GM18870 (cell line): ENCODE results near the gene FZD2.
"Not testable (repeated sequence)": the region's sequence is repeated elsewhere in the genome, so short reads cannot be mapped to it uniquely, and the experiment has no call there.

Source experiments
- ATAC-seq: cut with Tn5 transposase; IDR thresholded peaks from one replicate; pipeline ENCODE4 v1.9.1; 2021; ENCODE audit warnings: moderate library complexity; ENCODE audit not compliant: unreplicated experiment

Gene FZD2

DNA sequence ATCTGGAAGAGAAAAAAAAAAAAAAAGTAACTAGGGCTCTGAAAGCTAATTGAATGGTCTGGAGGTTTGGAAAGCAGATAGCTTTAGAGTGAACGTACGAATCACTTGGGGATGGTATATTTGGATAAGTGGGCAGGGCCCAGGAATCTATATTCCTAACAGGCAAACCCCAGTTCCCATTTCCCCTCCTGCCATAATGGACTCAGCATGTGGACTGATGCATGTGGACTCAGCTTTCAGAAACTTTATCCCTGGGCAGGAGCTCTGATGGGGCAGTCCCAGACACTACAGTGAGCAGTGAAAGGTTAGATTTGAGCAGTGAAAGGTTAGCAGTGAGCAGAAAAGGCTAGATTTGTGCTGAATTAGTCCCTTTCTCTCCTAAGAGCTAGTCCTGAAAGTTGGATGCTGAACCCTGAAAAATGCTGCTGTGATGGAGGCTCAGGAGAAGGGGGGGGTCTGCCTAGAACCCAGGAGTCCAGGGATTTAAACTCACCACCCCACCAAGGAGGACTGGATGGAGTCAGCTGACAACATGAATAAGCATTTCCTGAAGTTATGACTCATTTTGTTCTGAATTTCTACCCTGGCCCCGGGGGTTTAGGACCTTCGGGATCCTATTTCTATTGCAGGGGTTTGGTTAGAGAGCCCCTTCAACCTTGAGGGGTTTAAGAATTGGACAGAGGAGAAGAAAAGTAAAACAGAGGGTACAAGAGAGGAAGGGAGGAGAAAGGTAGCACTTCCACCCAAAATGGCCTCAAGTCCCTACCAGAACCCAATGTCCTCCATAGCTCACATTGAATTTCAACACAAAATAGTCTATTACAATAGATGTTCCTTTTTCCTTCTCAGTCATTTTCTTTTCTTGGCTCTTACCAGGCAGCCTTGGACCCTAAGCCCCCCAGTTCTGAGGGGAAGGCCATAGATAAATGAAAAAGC is 10.3 kb upstream of the FZD2 start:
- no peak for ATAC-seq

DNA sequence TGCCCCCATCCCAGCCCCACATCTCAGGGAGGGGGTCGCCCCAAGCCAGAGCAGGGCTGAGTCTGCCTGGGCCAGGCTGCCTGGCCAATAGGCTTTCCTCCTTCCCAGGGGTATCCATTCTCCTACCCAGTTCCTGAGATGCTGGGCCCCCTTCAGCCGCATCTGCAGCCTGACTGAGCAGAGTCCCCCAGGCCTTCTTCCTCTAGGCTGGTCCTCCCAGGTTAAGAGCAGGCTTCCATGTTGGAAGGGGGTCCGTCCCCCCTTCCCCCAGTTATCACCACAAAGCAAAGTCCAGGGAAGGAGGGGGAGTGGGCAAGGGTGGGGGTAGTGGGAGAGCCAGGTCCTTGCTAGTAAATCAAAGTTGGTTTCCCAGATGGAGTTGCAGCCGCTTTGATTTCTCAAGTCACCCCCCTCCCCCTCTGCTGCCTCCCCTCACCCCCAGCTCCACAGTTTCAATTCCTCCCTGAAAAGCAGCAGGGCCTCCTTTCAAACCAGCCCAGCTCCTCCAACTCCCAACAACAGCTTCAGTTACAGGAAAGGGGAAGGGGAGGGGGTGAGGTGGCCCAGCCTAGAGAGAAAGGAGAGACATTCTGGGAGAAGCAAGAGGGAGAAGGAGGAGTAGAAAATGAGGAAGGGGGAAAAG is 9.5 kb upstream of the FZD2 start:
- ATAC-seq: no peak

DNA sequence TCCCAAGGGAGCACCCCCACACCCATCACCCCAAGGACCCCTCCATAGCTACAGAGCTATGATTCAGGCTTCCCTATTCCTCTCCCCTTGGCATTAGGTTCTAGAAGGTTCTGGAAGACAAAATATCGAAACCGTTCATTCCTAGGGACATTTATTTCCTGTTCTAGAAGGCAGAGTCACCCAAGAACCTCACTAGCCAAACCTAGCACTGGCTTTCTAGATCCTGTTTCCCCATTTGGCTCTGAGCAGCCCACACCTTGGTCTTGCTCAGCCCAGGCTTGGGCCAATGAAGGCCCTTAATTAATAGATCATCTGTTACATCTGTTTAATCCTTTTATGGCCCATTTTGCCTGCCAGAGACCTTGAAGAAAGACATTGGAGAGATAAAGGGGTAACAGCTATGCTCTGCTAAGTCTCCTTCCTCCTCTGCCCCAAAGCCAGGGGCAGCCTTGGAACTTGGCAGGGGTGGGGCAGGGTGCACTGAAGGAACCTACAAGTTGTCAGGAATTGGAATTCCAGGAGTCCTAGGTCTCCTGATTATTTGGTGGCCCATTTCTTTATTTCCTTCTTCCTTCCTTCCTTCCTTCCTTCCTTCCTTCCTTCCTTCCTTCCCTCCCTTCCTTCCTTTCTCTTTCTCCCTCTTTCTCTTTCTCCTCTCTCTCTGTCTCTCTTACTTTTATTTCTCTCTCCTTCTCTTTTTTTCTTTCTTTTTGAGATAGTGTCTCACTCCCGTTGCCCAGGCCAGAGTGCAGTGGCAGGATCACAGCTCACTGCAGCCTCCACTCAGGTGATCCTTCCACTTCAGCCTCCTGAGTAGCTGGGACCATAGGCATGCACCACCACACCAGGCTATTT is 8.7 kb upstream of the FZD2 start:
- ATAC-seq: no peak

DNA sequence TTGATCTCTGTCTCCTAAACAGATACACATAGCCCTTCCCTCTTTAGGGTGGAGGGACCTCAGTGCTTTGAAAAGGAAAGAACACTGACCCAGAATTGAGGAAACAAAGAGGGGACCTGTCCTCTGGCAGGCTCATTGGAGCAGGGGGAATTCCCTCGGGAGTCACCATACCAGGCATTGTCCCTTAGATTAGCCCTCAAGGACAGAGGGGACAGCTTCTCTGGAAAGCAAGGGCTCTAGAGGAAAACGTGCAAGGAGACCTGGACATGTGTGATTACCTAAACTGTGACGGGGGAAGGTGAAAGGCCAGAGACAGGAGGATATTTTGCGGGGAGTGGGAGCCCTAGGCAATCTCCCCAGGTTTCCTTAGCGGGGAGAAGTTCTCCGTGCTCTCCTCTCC is 7.6 kb upstream of the FZD2 start:
- ATAC-seq: no peak

DNA sequence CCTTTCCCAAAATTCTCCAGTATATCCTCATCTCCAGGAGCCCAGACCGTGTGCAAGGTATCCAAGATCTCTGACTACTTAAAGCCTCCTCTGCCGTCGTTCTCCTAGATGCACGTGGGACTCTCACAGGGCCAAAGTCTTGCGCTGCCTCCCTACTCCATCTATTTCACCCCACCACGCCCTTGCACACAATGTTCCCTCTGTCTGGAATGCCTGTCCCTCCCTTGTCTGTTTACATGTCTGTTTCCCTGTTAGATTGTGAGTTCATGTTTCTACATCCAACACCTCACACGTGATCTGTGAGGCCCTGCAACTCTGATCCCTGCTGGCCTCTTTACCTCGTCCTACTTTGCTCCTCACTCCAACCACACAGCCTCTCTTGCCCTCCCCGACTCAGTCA is 4.9 kb upstream of the FZD2 start:
- ATAC-seq: no peak

DNA sequence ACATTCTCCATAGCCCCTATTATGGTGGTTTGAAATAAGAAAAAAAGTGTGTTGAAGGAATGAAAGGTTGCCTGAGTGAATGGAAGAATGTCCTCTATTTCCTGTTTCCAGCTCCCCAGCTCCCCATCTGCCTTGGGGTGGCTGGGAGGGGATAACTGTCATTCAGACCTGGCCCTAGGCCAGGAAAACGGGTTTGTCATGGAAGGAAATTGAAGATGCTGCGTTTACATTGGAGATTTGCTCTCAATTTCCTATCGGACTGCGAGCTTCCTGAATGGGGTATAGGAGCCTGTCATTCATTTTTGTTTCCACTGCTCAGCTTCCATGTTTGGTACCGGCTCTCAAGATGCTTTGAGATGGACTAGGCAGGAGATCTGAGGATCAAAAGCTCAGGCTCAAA is 2.2 kb upstream of the FZD2 start:
- ATAC-seq: no peak

DNA sequence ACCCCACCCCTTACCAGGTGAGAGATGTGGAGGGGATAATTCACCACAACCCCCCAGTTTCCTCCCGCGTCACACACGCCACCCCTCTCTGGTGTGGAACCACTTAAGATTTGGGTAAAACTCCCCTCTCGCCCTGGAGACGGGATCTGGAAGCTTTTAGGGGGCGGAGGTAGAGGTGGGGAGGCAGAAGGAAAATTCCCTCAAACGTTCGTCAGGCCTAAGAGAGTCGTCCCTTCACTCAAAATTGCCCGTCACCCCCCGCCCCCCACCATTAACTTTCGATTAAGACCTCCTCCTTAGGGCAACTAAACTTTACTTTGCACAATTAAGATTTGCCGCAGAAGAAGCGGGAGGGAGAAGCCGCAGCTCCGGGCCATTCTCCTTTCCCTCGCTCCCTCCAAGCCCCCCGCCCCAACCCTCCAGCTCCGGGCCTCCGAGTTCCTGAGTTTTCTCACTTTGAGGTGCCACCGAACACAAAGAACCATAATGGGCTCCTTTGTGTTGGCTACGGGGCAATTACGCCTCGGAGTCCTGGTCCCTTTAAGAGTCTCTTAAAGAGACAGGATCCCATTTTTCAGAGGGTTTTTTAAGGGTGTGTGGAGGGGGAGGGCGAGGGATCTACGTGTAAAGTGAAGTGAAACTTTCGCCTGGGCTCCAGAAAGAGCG is 985 bp upstream of the FZD2 start:
- ATAC-seq: no peak

DNA sequence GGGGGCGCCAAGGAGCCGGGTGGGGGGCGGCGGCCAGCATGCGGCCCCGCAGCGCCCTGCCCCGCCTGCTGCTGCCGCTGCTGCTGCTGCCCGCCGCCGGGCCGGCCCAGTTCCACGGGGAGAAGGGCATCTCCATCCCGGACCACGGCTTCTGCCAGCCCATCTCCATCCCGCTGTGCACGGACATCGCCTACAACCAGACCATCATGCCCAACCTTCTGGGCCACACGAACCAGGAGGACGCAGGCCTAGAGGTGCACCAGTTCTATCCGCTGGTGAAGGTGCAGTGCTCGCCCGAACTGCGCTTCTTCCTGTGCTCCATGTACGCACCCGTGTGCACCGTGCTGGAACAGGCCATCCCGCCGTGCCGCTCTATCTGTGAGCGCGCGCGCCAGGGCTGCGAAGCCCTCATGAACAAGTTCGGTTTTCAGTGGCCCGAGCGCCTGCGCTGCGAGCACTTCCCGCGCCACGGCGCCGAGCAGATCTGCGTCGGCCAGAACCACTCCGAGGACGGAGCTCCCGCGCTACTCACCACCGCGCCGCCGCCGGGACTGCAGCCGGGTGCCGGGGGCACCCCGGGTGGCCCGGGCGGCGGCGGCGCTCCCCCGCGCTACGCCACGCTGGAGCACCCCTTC is 484 bp downstream of the FZD2 start:
- no peak for ATAC-seq

DNA sequence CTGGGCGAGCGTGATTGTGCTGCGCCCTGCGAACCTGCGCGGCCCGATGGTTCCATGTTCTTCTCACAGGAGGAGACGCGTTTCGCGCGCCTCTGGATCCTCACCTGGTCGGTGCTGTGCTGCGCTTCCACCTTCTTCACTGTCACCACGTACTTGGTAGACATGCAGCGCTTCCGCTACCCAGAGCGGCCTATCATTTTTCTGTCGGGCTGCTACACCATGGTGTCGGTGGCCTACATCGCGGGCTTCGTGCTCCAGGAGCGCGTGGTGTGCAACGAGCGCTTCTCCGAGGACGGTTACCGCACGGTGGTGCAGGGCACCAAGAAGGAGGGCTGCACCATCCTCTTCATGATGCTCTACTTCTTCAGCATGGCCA is 1.0 kb downstream of the FZD2 start:
- no peak for ATAC-seq

DNA sequence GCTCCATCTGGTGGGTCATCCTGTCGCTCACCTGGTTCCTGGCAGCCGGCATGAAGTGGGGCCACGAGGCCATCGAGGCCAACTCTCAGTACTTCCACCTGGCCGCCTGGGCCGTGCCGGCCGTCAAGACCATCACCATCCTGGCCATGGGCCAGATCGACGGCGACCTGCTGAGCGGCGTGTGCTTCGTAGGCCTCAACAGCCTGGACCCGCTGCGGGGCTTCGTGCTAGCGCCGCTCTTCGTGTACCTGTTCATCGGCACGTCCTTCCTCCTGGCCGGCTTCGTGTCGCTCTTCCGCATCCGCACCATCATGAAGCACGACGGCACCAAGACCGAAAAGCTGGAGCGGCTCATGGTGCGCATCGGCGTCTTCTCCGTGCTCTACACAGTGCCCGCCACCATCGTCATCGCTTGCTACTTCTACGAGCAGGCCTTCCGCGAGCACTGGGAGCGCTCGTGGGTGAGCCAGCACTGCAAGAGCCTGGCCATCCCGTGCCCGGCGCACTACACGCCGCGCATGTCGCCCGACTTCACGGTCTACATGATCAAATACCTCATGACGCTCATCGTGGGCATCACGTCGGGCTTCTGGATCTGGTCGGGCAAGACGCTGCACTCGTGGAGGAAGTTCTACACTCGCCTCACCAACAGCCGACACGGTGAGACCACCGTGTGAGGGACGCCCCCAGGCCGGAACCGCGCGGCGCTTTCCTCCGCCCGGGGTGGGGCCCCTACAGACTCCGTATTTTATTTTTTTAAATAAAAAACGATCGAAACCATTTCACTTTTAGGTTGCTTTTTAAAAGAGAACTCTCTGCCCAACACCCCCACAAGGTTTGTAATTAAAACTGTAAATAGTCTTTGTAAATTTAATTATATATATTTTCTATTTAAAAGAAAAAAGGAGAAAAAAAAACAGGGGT is 1.7 kb downstream of the FZD2 start:
- ATAC-seq: no peak

DNA sequence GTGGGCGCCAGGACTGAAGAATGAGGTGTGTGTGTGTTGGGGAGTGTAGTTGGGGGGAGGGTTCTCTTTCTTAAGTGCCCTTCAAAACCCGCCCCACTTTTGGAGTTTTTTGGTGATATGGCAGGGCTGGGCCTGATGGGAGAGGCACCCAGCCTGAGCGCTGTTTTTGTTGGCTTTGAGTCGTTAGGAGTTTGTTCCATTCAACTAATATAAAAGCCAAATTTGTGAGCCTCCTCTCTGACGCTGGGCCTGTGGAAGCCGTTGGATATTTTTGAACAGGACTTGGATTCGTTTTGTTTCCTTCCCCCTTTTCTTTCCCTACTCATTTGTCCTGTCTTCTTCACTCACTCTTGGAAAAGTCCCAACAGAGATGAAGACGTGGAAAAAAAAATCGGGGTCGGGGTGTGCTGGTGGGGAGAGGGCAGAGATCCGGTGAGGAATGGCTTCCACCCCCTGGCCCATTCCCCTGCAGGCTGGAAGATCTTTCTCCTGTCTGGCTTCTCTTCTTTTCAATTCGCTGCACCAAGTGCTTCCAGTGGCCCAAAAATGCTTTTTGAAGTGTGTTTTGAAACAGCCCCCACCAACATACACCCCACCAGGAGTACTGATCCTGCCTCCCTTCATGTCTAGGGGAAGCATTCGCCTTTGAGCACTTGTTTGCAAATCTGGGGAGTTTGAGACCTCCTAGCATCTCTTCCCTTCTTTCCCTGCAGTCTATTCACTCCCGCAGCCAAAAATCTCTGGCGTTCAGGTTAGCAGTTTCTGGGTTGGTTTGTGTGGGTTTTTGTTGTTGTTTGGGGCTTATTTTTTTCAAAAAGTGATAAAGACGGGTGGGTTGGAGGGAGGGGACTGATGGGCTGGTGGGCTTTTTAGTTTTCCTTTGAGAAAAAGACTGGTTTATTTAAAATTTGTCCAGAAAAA is 2.6 kb downstream of the FZD2 start:
- no peak for ATAC-seq

DNA sequence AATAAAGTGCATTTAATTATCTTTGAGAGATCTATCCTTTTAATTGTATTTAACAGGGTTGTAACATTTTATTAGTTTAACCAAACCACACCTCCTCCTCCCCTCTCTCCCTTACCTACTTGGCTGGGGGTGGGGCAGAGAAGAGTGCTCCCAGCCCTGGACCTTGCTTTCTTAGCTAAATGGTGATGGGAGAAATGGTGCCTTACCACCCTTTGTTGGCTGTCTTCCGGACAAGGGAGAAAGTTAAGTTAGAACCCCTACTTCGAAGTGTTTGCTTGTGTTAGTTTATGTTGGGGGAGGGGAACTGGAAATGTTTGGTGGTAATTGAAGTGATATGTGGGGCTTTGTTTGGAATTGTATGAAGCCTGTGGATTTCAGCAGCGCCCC is 3.9 kb downstream of the FZD2 start:
- no peak for ATAC-seq

DNA sequence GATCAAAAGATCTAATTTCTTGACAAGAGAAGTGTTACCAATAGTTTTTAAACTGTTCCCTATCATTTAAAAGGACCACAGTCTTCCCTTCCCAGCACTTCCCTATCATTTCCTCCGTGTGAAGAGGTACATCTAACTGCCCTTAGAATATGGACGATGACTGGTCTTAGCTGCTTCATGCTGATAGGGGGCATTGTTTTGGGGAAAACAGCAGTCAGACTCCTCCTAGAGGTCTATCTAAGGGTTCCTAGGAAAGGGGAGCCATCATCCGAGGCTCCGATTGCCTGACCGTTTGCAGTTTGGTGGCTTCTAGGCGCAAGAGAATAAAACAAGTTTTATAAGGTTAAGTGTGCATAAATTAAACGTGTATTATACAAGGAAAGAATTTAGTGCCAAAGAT is 7.1 kb downstream of the FZD2 start:
- no peak for ATAC-seq

DNA sequence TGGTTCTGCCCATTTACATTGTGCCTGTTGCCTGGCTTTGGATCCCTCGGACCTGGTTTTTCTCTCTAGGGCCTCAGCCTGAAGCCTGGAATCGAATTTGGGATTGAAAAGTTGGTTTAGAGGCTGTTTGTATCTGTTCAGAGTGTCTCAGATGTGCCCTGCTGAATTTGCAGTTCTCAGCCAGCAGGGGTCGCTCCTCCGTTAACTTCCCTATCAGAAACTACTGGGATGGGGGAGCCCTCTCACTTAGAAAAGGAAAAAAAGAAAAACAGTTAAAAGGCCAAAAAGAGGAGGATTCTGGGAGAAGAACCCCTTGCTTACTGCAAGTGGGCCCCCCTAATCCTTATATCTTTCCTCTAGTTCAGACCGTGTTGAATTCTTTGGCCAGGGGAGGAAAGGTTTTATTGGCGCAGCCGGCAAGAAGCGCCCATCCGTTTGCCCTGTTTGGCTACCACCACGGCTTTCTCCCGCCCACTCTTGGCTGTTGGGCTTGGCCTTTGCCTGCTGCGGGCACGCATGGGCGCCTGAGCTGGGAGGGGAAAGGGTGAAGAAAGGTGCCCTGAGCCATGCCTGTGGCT is 8.7 kb downstream of the FZD2 start:
- ATAC-seq: no peak

DNA sequence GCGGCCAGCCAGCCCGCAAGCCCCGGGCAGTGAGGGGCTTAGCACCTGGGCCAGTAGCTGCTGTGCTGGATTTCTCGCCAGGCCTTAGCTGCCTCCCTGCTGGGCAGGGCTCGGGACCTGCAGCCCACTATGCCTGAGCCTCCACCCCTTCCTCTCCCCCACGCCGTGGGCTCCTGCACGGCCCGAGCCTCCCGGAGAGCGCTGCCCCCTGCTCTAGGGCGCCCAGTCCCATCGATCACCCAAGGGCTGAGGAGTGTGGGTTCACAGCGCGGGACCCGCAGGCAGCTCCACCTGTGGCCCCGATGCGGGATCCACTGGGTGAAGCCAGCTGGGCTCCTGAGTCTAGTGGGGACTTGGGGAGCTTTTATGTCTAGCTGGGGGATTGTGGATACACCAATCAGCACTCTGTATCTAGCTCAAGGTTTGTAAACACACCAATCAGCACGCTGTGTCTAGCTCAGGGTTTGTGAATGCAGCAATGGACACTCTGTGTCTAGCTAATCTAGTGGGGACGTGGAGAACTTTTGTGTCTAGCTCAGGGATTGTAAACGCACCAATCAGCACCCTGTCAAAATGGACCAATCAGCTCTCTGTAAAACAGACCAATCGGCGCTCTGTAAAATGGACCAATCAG is 11.1 kb downstream of the FZD2 start:
- not testable (repeated sequence) for ATAC-seq

DNA sequence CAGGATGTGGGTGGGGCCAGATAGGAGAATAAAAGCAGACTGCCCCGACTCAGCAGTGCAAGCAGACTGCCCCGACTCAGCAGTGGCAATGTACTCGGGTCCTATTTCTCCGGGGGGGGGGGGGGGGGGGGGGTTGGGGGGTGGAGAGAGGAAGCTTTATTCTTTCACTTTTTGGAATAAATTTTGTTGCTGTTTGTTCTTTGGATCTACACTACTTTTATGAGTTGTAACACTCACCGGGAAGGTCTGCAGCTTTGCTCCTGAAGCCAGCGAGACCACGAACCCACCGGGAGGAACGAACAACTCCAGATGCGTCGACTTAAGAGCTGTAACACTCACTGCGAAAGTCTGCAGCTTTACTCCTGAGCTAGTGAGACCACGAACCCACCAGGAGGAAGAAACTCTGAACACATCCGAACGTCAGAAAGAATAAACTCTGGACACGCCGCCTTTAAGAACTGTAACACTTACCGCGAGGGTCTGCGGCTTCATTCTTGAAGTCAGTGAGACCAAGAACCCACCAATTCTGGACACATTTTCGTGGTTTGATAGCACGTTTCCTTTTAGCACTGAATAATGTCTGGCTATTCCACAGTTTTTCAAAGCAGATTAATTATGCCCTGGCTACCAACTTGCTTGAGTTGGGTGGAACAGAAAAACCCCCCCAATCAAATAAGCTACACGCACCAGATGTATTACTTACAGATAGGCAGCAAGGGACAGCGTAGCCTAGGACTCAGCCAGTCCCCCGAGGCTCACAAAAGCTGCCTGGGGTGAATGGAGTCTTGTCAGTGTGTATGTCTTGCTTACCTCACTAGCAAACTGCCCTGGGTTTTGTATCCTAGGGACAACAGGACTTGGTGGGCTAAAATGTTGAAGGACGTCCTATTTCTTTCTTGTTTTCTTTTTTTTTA is 11.9 kb downstream of the FZD2 start:
- no peak for ATAC-seq

DNA sequence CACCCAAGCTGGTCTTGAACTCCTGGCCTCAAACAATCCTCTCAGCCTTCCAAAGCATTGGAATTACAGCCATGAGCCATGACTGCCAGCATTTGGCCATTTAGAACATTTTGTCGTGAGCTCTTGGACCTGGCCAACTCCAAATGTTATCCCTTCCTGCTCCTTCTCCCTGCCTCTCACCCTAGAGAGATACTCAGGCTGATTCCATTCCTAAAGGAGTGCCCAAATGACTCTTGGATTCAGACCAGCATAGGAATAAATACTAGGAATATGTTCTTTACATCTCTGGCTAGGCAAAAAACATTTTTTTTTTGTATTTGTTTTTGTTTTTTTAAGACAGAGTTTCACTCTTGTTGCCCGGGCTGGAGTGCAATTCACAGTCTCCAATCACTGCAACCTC is 15.5 kb downstream of the FZD2 start:
- ATAC-seq: no peak
